Measurements from ENCODE around the gene SLC30A1. TPM values are rescaled to one million over a fixed set of nuclear protein-coding genes. Genes with fewer than 3 reads are reported as not detected.

The SLC30A1 gene
- total and polyA plus RNA-seq, 2 of the 13 experiments (the other 11 are each of a cell fraction or from before 2014, with no cell fraction given) = 5.9 to 24.4 TPM

- TF ChIP-seq HMGA1 (CRISPR knock-in tag; conservative IDR thresholded peaks at IDR 0.05) = no peak
- TF ChIP-seq NBN (conservative IDR thresholded peaks at IDR 0.05) = no peak
- no peak for TF ChIP-seq FOXP4 (CRISPR knock-in tag; IDR thresholded peaks at IDR 0.05)
- no peak for TF ChIP-seq HNF1A (IDR thresholded peaks at IDR 0.05; ENCODE audit: low read depth)
- no peak for TF ChIP-seq HNF1A (CRISPR knock-in tag; IDR thresholded peaks at IDR 0.05; ENCODE audit: borderline replicate concordance)
- TF ChIP-seq SKI (IDR thresholded peaks at IDR 0.05; ENCODE audit: partially characterized antibody) = no peak
- TF ChIP-seq UBTF (CRISPR knock-in tag; IDR thresholded peaks at IDR 0.05) = no peak
- no peak for TF ChIP-seq ZNF274 (CRISPR knock-in tag; IDR thresholded peaks at IDR 0.05)
- TF ChIP-seq ZMAT5 (CRISPR knock-in tag; IDR thresholded peaks at IDR 0.05; ENCODE audit: borderline replicate concordance, low read depth) = no peak
- TF ChIP-seq MLLT10 (CRISPR knock-in tag; IDR thresholded peaks at IDR 0.05) = no peak
- TF ChIP-seq GATAD2A (CRISPR knock-in tag; IDR thresholded peaks at IDR 0.05) = peak; percentile 57; the same call in 1 of the 2 replicates
- peak; percentile 68; the same call in 1 of the 2 replicates for TF ChIP-seq RAD21 (CRISPR knock-in tag; IDR thresholded peaks at IDR 0.05)
- TF ChIP-seq ZNF263 (CRISPR knock-in tag; IDR thresholded peaks at IDR 0.05) = 0 out of 2 replicates have a peak, but pooled peaks have one; percentile 34
- TF ChIP-seq TSC22D2 (CRISPR knock-in tag; IDR thresholded peaks at IDR 0.05; ENCODE audit: borderline replicate concordance) = no peak
- TF ChIP-seq PRMT3 (CRISPR knock-in tag; IDR thresholded peaks at IDR 0.05; ENCODE audit: borderline replicate concordance, low read depth) = no peak
- TF ChIP-seq ZBTB38 (CRISPR knock-in tag; IDR thresholded peaks at IDR 0.05) = no peak
- no peak for TF ChIP-seq GATA4 (IDR thresholded peaks at IDR 0.05; ENCODE audit: borderline replicate concordance, low read depth)
- no peak for TF ChIP-seq GPBP1L1 (CRISPR knock-in tag; IDR thresholded peaks at IDR 0.05)
- TF ChIP-seq, protein P1, sequence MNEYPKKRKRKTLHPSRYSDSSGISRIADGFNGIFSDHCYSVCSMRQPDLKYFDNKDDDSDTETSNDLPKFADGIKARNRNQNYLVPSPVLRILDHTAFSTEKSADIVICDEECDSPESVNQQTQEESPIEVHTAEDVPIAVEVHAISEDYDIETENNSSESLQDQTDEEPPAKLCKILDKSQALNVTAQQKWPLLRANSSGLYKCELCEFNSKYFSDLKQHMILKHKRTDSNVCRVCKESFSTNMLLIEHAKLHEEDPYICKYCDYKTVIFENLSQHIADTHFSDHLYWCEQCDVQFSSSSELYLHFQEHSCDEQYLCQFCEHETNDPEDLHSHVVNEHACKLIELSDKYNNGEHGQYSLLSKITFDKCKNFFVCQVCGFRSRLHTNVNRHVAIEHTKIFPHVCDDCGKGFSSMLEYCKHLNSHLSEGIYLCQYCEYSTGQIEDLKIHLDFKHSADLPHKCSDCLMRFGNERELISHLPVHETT (CRISPR knock-in tag; conservative IDR thresholded peaks at IDR 0.05) = no peak
Observed at GRCh38 chr1:211625040-211625439, 46.1 kb upstream of the SLC30A1 start (continued).

All from HepG2 (cell line).